Body of pancreas (tissue), 4 donors: ENCODE measurements around the gene HEPHL1.

Source experiments
- CTCF ChIP-seq, 7 experiments: fragments of 450-650 bp in 4 of 7; fragments of 200-600 bp in 3 of 7; sonication (generic) in 3 of 7; IDR thresholded peaks; one replicate each; pipeline ENCODE4 v1.5.1; 2016 to 2019; ENCODE audit warnings: antibody characterized with exemption in 7 of 7
- POLR2A ChIP-seq, 3 donors: fragments of 450-650 bp; IDR thresholded peaks; one replicate each; pipeline ENCODE4 v1.6.1; 2016; ENCODE audit warnings: antibody characterized with exemption in 3 of 3, mild to moderate bottlenecking in 2 of 3

DNA sequence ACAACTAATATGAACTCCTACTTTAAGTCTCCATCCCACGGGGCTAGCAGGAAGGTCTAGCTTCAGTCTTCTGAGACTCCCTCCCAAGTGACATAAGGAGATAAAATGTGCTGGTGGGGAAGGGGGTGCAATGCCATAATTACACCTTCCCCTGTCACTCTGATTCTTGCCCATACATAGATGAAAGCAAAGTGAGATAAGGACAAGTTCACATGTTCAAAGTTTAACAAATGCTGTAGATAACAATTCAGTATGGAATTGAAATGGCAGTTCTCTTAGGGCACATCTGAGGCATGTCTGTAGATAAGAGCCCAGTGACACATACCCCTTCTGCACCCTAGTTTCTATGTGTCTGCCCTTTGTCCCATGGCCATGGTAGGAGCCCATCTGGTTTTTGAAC, 69.2 kb downstream of the HEPHL1 start:
- no peak for TF ChIP-seq CTCF (IDR thresholded peaks at IDR 0.05)
- TF ChIP-seq POLR2A (IDR thresholded peaks at IDR 0.05): no peak
